NCI-H1694 treated with DMSO at 0.1 percent for 48 hours (cell line): ENCODE results near the gene RASGRF2.

Experiments used
- DNase-seq: peaks from one replicate; lab custom pipeline; 2025; lab: John Stamatoyannopoulos, UW

RASGRF2 gene

DNA sequence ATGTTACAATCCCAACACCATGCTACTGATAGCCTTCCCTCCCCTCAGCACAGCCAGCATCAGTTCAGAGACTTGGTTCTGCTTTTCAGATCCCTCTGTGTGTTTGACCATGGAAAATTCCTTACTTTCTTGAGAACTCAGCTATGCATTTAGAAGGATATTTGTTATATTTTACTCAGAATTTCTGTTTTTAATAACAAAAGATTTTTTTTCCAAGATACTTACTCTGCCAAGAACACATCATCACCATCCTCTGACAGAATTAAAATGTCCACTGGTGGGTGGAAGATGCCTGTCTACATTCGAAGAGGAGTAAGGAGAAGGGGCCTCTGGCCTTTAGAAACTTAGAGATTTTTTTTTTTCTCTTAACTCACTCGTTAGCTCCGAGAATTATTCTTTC lies 216.9 kb downstream of the RASGRF2 start:
- no peak for DNase-seq

DNA sequence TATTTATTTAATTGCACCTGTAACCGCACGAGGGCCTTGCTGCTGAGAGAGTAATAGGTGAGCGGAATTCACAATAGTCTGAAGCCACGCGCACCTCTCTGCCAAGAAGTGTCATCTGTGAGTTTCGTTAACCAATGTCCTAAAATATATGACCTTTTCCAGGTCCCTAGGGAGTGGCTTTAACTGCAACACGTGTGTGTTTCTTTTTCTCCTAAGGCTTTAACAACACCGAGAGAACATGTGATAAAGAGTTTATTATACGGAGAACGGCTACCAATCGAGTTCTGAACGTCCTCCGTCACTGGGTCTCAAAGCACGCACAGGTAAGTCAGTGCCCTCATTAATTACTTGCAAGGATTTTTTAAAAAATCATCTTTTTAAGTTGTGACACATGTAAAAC lies 219.8 kb downstream of the RASGRF2 start:
- DNase-seq = no peak

DNA sequence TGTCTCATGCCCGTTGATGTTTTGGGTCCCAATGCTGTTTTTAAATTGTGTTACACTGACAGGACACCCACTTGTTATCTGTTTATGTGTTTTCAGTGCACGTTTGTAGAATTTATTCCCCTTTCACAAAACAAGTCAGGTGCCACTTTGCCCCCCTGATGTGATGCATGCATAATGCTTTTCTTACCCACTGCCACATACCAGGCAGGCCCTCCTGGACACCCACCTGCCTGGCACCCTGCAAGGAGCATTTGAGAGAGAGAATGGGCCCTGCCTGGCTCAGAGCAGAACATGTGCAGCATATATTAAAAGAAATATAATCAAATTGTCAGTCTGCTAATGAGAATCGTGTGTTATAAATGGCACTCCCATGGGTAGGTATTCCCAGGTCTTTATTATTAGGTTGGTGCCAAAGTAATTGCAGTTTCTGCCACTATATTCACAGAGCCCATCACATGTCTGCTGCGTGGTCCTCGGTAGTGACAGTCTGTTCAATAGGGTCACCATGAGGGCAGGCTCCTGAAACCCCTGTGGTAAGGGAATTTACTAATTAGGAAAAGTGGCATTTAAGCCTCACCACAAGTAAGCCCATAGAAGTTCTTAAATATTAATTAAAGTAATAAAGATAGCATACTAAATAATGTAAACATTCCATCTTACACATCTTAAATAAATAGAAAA lies 220.8 kb downstream of the RASGRF2 start:
- no peak for DNase-seq

DNA sequence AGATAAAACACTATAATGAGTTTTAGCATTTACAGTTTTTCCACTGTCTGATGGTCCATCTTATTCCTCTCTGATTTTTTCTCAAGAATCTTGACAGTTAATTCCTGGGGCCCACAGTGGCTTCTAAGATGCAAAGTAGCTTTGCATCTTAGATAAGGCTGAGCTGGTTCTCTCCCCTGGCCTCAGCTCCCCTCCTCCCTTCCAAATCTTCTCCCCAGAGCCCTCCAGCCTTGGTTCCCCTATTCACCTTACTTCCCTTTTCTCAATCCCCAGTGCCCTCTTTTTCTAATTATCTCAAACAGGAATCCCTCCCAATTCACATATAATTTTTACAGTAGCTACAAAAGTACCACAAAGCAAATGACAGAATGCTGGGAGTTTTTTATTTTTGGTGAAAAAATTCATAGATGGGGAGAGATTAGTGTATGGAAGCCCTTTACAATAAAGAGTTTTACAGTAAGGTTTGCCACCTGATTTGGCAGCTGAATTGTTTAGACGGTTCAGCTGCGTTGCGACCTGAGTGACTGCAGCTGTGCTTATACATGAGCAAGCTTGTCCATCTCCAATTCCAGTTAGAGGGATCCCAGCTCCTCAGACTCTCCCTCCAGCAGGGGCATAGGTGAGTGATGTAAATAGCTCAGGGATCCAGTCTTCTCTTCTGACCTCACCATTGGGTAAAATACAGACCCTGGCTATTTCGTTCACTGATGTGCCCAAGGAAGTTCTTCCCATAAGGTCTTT lies 221.6 kb downstream of the RASGRF2 start:
- no peak for DNase-seq

DNA sequence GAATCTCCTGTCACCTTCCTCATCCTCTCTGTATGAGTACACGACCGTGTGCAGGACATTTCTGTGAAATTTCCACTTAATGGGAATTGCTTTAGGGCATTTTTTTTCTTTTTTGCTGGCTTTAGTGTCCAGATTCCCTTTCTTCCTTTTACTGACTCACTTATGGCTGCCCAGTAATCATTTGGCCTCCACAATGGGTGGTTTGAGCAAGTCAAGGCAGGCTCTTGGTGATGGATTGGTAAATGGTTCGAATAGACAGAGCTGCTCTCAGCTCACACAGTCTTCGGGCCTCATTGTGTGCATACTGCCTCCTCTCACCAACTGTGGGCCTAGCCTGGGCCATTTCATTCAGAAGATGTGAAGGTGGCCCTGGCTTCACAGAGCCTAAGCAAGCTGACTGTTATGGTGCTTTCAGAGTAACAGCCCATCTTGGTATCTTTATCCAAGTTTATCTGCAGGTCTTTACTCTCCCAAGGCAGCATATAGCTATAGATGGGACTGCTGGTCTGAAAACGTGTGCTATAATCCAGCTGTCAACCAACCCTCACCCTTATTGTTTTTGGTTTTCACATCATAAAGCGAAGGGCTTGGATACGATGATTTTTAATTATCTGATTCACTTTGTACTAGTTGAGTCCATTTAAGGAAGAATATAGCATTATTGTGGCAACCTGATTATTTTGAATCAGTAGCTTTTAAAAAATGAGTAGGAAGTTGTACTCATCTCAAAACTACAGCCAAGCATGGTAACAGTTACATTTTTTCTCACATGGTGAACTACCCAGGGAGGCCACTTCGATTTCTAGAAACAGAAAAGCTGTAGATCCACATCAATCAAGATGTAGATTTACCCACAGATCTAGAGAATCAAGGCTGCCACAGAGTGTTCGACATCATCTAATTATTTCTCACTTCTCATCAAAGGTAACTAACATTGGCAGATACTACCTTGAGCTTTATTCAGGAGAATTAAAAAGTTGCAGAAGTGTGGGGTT lies 222.5 kb downstream of the RASGRF2 start:
- no peak for DNase-seq

DNA sequence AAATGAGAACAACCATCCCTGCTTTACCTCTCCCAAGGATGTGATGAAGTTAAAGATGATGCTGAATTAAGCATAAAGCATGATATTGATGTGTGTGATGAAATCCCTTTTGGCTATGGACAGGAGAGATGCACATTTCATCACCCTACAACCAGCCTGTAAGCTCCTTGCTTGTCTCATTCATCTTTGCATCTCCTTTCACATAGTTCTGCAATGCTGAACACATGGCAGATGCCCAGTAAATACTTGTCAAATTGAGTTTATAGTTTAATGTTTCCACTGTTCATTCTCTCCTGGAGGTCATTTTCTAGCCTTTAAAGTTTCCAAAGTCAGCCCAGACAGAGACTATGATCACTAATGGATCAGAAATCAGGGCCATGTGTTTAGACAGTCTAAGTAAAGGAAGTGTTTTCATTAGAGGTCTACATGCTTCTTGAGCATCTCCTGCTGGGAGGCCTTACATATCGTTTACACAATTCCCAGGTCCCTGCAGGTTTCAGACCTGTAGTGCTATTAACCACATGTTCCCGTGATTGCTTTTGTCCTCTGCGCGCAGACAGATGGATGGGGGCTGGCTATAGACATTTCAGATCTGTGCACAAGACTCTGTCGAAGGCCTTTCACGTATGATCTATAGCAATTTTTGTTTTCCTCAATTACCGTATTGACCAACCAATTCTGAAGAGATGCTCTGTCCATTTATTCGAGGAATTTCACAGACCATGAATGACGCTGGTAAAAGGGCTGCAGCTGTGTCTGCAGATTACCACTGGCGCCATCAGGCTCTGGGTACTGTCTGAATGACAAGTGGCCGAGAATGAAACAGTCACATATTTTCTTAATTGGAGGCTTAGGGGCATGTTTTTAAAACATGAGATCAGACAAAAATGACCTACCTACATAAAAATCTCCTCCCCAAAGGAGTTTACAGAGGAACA lies 223.9 kb downstream of the RASGRF2 start:
- no peak for DNase-seq

DNA sequence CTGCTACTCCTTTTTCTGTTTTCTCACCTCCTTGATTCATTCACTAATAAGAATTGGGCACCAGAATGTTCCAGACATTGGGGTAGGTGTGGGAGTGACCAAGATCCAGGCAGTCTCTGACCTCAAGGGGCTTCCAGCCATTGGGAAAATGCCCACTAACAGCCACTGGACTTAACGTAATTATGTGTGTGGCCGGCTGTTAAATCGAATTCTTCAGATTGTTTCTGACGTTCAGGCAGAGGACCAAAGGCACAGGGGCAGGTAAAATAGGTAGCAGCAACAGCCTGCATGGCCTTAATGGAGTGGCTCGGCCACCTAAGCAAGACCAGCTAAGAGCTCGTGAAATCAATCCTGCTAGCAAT lies 224.6 kb downstream of the RASGRF2 start:
- no peak for DNase-seq

DNA sequence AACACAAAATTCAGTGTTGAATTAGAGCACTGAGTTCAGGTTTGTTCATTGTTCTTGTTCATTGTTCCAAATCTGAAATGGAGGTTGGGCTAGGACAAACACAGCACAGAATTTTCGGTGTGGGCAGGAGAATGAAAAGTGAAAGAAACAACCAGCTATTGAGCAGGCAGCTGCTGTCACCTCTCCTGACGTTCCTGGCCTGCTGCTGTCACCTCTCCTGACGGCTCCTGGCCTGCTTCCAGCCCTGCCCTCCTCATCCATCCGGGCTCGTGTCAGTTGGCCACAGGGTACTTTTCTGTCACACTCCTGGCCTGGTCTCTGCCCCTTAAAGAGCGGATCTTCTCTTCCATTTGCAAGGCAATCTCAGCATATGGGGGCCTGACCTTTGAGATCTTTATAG lies 227.7 kb downstream of the RASGRF2 start:
- DNase-seq = peak; percentile 5

DNA sequence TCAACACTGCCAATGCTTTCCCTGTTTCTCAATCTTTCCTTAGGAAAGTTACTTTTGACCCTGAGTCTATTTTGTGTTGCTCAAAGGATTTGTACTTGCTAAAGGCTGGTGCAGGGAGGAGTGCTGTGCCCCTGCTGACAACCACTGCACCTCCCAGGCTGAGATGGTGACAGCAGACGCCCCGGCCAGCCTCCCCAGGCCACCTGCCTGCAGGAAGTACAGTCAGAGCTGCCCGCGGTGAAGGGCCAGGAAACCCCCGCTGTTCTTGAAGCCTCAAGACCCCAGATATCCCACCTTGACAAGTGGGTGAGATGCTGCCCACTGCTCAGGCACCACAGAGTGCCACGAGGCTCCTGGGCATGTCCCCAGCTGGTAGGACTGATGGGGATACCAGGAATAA lies 228.8 kb downstream of the RASGRF2 start:
- DNase-seq = no peak

DNA sequence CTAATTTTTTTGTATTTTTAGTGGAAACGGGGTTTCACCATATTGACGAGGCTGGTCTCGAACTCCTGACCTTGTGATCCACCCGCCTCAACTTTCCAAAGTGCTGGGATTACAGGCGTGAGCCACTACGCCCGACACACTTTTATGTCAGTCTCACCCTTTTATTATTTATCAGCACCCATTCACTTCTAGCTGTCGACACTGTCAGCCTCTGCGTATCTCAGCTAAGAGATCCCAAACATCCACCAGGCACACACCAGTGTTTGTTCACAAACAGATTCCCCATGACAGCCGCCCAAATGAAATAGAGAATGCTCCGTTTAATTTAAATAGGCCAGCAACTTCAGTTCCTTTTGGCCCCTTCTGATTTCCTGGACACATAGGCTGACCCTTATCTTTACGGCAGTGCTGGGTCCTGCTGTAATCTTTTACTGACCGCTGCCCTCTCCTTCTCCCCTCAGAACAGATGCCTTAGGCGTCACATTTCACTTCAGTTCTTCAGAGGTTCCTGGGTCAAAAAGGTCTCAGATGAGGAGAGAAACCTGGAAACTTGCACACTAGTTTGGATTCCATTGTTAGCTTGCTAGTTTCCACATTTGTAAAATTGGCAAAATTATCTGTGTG lies 229.8 kb downstream of the RASGRF2 start:
- no peak for DNase-seq

DNA sequence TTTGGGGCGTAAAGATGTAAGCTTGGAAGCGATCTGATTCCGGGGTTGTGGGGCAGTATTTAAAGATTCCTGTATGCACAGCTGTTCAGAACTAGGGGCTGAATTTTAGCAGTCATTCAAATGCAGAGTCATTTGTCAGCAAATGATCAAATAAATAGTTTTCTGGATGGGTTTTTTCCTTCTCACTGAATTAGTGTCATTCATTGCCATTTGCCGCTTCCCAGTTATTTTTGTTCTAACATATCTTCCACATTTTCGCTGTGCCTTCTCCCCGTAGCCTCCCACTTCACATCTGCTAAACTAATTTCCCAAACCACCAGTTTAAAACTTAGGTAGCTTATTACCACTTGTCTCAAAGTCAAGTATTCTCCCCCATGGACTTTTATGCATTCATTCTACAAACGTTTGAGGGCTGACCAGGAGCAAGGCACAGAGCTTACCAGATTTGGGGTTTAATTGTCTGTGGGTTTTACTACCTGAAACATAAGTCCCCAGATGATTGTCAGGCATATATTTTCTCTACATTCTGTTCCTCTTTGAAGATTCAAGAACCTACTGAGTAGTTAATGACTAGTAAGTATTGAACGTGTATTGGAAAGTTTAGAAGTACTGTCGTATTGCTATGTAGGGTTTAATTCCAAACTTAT lies 231.7 kb downstream of the RASGRF2 start:
- DNase-seq = no peak

DNA sequence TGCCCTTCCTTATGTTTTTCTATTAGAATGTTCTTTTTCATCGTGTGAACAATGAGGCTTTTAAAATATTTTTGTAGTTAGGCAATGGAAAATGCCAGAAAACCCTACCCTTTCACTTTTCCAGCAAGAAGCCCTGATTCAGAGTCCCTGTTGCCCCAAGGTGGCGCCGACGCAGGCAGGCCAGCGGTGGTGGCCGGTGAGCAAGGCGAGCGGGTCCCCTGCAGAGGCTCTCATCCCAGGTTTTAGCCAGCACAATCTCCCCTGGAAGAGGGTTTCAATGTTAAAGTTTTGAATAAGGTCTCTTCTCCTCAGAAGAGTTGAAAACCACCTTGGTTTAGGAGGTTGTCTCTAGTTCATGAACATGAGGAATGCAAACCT lies 232.2 kb downstream of the RASGRF2 start:
- DNase-seq = no peak

DNA sequence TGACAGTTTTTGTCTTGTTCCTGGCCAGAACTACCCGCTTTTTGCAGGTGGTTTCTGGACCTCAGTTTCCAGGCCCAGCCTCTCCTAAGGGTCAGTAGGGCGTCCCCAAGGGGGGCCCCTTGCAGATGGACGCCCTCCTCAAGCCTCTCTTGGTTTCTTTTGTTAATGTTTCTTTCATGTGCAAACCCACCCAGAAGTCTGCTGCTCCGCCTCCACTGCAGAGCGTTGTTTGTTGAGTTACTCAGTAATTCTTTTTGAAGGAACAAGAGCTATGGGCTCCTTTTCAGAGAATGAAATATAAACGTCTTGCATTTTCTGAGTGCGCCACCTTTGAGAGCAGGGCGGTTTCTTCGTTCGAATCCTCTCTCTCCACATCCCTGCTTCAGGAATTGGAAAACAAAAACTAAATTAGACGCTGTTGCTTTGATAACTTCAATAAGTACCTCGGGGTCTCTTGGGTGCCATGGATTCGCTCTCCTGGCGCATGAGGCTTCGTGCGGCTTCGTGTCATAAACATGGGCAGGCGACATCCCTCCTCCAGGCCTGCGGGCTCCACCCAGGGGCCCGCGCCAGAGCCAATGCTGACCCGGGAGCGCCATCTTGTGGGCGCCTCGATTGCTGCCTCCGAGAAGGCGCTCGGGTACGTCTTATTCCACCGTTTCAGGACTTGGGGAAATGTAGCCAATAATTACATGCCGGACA lies 234.6 kb downstream of the RASGRF2 start:
- peak; percentile 70 for DNase-seq

DNA sequence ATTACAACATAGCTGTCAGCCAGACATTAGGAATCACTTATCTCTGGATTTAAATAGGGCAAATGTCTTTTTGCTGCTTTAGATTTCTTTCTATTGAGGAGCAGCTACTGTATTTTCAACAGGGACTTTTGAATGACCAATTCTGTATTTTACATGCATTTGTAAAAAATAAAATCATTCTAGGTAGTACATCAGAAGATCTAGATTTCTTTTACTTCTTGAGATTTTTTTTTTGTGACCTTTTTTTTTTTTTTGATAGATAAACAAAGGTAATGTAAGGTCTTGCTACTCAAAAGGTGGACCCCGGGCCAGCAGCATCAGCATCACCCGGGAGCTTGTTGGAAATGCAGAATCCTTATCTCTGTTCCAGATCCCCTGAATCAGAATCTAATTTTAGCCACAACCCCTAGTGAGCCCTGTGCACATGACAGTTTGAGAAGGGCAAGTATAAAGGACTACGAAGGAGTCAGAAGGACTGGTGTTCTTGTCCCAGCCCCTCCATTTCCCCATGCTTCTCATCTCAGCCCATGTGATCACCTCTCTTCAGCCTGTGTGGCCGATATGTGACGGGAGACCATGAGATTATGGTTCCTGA lies 235.3 kb downstream of the RASGRF2 start:
- DNase-seq = no peak

DNA sequence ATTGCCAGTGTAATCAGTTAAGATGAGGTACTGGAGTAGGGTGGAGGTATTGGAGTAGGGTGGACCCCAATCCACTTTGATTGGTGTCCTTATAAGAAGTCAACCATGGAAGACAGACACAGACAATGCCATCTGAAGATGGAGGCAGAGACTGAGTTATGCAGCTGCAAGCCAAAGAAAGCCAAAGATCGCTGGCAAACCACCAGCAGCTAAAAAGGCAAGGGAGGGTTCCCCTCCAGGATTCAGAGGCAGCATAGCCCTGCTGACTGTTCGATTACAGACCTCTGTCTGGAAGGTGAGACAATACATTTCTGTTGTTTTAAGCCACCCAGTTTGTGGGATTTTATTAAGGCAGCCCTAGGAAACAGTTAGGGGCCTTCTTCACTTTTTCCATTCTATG lies 242.5 kb downstream of the RASGRF2 start:
- no peak for DNase-seq

DNA sequence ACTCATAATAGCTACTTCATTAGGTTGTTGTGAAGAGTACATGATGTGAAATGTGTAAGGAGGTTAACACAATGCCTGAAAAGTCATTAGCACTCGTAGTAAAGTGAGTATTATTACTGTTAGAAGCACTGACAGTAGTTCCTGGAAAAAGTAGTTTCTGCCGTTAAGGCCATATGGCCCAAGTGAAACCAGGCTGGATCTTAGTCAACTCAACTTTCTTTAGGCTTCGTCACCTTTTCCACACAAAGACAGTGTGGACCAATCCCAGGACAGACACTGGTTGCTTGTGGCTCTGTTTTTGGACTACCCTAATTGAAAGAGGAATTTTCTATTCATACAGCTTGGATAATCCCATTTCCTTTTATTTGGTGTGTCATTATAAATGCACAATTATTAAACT lies 243.6 kb downstream of the RASGRF2 start:
- DNase-seq = no peak

DNA sequence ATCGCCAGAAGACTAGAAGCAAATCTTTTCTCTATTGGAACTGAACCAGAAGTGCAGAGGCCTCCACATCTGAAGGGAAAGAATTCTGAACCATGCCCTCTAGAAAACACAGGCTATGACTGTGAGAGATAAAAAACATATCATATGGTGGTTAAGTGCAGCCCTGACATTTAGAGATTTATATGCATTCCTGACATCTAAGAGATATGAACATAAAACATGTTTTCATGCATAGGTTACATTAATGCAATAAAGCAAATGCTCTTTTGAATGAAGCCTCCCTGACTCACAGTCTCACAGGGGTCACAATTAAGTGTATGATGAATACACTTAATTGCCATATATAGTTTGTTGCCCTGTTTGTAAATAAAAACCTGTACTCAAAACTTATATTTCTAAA lies 244.0 kb downstream of the RASGRF2 start:
- DNase-seq = no peak

DNA sequence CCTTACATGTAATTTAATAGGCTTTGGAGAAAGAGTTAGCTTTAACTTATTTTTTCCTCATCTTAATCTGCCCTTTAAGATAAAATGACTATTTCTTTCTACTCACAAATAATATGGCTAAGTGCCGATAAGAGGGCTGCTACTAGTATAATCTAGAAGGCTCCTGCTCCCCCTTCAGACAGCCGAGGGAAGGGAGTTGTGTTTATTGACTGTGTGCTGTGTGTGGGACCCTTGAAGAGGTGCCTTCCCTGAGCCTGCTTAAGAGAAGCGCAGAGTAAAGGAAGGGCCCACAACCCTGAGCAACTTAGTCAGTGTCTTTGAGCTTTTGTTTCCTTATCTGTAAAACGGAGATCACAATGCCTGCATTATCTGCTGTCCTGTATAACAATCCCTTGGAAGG lies 244.9 kb downstream of the RASGRF2 start:
- no peak for DNase-seq

DNA sequence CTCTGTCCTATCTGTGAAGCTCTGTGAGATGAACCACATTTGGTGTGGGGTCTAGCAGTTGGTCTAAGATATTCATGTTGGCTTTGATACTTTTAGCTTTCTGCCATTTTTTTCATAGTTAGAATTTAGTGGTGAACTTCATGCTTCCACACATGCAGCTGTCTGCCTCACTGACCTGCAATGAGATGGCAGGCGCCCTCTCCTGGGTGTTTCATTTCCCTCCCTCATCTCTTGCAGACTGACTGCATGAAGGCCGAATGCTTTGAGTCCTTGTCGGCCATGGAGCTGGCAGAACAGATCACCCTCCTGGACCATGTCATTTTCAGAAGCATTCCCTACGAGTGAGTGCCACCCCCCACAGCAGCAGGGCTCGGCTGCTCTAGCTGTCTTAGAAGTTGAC lies 246.8 kb downstream of the RASGRF2 start:
- DNase-seq = no peak

DNA sequence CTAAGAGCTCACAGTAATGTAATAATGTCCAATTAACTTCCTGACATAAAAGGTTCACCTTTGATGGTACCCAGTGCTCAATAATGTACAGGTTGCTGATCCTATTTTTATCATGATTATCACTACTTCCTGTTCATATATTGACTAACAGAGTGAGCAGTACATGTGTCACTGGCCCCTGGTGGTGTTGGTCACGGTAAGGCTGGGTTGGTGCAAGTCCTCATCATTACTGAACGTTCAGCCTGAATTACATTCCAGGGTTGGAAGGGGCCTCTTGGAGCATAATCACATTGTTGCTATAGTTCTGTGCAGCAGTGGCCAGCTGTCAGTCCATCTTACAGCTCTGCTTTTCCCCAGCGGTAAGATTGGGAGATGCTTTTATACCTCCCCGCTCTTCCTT lies 248.7 kb downstream of the RASGRF2 start:
- no peak for DNase-seq
